NCI-H1930 (cell line): ENCODE measurements around the gene GALNT10.

ENCODE experiments used
- DNase-seq, 2 experiments: peaks; one replicate each; lab custom pipeline; 2025; lab: John Stamatoyannopoulos, UW

GALNT10 gene

DNA sequence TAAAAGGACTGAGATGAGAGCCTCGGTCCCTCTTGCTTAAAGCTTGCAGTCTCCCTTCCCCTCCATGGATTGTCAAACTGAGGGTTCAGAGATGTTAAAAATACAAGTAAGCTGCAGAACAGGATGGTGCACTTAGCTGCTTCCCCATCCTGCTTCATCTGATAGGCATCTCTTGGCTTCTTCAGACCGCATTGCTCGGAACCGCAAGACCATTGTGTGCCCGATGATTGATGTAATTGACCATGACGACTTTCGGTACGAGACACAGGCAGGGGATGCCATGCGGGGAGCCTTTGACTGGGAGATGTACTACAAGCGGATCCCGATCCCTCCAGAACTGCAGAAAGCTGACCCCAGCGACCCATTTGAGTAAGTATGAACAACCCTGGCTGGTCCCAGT, 189.7 kb downstream of the GALNT10 start:
- no peak for DNase-seq

DNA sequence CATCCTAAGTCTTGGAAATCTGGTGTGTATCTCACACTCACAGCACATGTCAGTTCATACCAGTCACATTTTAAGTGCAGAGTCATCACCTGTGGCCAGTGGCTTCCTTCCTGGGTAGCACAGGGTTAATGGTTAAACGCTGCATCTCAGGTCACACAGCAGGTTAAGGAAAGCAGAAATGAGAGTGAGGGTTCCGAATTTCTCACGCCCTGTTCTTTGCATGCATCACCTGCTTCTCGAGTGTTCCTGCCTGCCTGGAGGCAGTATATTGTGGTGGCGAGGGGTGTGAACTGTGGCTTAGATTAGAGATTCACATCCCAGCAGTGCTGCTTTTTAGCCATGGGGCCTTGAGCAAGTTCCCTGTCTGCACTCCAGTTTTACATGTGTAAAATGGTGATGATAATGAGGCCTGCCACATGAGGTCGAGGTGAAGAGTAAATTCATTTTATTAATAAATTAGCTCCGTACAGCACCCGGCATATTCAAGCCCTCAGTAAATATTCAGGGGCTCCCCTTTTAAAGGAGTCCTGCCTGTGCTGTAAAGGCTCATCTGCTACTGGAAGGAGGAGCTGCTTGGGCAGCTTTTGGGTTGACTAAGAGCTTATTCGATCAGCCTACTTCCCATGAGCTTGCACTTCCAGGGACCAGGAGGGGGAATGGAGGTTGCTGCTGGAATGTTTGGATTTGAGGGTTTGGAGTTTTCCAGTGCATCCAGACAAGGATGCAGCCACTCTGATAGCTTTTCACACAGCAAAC, 194.1 kb downstream of the GALNT10 start:
- DNase-seq, result no peak

GRCh38 chr5:154385236-154385512, 194.6 kb downstream of the GALNT10 start:
- DNase-seq, result no peak

DNA sequence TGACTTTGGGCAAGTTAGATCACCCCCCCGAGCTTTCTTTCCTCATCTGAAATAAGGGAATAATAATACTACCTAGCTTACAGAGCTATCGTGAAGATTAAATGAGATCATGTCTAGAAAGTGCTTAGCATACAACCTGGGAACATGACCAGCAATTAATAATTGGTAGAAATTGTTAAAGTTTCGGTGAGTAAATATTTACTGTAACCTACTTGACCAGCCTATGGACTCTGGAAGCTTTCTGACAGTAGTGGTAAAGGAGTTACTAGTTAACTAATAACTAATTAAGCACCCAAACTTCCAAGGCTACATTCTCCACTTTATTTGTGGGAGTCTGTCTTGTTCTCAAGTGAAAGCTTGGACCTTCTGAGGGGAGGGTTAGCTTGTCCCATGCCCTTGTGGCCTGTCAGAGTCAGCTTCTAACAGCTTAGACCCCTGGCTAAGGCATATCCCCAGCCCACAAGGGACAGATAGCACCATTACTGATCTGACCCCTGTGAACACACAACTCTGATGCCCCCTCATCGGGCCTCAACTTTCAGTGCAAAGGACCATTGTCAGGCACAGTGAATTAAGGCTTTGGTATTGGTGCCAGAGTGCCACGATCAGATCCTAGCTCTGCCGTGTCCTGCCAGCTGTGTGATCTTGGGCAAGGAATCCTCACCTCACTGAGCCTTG, 196.6 kb downstream of the GALNT10 start:
- DNase-seq, result no peak

DNA sequence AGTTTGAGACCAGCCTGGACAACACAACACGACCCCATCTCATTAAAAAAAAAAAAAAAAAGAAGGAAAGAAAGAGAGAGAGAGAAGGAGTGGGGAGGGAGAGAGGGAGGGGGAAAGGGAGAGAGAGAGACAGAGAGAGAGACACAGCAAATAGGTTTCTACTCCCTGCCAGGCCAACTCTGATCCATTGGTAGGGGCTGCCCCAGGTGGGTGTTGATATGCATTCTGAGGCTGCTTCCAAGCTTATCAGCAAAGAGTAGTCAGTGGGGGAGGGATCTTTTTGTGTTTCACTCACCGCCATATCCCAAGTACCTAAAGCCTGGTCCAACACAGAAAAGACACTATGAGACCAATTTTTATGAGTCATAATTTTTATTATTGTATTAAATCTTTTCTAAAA, 198.3 kb downstream of the GALNT10 start:
- DNase-seq, result no peak

GRCh38 chr5:154390096-154390495, 199.6 kb downstream of the GALNT10 start:
- no peak for DNase-seq

GRCh38 chr5:154390746-154391359, 200.3 kb downstream of the GALNT10 start:
- DNase-seq, result no peak

- no peak for DNase-seq
These were observed 201.3 kb downstream of the GALNT10 start for GRCh38 chr5:154391788-154392187.

DNA sequence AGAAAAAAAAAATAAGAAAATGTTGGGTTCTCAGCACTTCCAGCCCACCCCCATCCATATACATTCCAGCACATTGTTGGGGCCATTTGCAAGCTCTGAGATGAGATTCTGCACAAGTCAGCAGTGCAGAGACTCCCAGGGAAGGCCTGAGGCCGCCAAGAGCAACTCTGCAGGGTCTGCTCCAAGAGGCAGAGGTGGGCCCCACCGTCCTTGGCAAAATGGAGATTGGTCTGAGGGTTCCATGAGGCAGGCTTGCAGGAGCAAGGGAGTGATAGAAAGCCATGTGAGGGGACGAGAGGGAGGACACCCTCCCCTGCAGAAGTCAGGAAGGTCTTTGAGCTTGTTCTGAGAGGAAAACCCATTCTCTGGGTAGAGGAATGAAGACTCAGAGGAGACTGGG, 203.3 kb downstream of the GALNT10 start:
- no peak for DNase-seq

DNA sequence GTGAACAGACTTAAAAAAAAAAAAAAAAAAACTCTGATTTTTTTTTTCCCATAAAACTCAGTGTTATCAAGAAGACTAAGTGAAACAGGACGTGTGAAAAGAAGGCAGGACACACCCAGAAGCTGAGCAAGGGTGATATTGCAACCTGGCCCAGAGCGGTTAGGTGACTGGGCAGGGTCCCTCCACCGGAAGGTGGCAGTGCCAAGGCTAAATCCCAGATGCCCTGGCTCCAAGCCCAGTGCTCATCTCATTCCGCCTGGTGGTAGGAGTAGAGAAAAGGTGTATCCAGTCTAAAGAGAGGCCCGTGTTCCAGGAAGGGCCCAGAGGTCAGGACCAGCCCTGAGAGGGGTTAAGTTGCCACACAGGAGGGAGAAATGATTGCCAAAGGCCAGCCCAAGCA, 203.8 kb downstream of the GALNT10 start:
- DNase-seq, result no peak

- no peak for DNase-seq
These were observed 205.0 kb downstream of the GALNT10 start for GRCh38 chr5:154395407-154396106.

DNA sequence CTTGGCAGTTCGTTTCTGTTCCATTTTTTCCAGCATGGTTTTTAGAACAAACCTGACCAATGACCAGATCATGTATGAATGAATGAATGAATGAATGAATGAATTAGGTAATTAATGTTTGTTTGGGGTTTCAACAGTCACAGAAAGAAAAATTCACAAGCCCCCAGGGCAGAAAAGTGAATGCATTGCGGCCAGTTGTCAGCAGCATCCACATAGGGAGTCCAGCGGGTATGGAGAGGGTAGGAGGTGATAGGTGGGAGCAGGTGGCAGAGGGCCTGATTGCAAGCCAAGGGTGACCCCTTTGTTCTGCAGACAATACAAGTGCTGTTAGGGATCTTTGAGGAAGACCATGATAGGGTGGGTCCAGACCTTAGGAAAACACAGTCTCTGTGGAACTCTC, 205.6 kb downstream of the GALNT10 start:
- no peak for DNase-seq

DNA sequence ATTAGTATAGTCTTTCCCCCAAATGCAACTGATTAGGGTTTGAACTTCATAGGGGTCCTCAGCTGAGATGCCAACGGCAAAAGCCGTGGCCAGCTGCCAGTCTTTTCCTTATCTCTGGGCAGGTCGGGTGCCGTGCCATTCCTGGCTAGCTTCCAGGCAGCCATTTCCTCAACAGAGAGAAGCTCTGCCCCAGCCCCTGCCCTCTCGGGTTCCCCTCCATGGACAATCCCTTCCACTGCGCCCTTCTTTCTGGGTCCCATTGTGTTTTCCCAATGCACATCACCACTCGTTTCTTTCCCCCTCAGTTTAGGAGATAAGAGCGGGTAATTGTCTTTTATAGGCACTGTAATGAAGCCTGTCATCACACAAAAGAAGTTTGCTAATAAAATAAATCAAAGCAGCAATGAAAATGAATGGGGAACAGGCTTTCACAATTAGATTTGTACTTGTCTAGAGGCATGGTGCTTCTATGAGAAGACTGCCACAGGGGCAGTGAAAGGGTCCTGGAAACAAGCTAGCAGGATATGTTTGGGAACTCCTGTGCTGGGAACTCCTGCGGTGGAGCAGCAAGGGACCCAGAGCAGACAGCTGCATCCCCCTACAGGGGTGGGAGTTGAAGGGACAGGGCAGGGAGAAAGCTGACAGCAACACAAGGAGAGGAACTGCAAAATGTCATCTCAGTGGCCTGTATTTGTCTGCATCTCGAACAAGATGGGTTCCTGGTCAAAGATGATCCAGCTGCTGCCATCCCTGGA, 207.3 kb downstream of the GALNT10 start:
- no peak for DNase-seq

DNA sequence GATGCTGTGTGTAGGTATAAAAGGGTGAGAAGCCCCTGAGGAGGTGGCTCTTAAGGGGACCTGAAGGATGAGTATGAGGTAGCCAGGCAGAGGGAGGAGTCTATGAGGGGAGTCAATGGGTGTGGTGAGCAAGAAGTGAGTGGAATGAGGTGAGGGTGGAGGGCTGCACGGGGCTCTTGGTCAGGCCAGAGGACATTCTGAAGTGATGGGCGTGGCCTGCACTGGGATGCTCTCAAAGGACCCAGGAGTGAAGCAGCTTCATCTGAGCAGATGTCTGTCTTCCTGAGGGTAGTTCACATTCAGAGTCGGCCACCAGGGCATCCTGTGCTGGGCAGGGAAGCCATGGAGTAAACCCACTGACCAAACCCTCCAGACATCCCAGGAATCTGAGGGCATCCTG, 210.1 kb downstream of the GALNT10 start:
- no peak for DNase-seq

- DNase-seq, result no peak
These were observed 210.8 kb downstream of the GALNT10 start for GRCh38 chr5:154401355-154401754.

DNA sequence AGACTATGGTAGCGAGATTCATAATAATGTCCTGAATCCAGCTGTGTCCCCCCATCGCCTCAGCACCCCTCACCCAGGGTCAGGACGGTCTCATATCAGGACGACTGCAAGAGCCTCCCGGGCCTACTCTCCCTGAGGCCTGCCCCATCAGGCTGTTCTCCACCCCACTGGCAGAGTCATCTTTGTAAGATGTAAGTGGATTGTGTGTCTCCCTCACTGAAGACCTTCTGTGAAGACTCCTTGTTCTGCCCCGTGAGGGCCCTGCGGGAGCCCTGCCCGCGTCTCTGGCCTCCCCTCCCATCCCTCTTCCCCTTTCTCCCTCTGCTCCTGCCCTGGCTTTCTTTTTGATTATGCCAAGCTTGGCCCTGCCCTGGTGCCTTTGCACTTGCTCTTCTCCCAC, 211.4 kb downstream of the GALNT10 start:
- DNase-seq, result no peak

DNA sequence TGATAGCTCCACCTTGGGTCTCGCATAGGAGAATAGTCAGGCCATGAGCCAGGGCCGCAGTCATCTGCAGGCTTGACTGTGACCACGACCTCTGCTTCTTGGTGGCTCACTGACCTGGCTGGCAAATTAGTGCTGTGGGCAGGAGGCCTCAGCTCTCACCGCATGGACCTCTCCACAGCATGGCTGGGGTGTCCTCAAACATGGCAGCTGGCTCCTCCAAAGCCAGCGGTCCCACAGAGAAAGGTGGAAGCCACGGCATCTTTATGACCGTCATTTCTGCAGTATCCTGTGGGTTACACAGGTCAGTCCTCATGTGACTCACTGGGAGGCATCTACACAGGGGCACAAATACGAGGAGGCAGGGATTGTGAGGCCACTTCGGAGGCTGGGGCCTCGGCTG, 212.1 kb downstream of the GALNT10 start:
- no peak for DNase-seq

DNA sequence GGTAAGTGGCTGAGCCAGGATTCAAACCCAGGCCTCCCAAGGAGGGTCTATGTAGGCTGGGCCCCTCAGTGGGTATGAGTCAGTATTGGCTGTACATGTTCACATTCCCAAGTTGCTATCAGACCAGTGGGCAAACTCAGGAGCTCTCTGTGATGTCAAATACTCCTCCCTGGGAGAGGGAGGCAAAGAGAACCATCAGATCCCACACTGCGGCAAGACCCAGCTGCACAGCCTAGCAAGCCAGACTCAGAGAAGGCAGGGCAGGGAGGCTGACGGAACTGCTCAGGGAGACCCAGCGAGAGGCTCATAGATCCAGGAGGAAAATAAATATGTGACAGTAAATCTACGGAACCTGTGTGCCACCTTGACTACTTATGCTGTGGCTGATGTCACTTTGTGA, 212.7 kb downstream of the GALNT10 start:
- DNase-seq, result no peak

- DNase-seq, result no peak
These were observed 213.3 kb downstream of the GALNT10 start for GRCh38 chr5:154403776-154404387.

GRCh38 chr5:154405078-154405792, 214.7 kb downstream of the GALNT10 start:
- DNase-seq, result peak; percentile 13 to 27

DNA sequence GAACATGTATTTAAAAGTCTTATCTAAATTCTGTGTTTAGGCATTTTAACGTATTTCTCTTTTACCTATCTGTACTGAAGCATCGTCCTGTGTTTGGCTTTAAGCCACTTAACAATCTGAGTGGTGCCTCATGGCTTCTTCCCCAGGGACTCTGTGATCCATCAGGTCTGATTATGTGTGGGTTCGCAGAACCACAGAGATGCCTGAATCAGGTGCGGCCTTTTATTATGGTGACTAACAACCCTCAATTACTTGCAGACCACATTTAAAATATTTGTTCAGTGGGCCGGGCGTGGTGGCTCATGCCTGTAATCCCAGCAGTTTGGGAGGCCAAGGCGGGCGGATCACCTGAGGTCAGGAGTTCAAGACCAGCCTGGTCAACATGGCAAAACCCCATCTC, 215.7 kb downstream of the GALNT10 start:
- DNase-seq, result no peak
